Inferior parietal cortex (tissue), 1 donor: ENCODE data around the gene RGS10.
"Not testable (repeated sequence)": the region's sequence is repeated elsewhere in the genome, so short reads cannot be mapped to it uniquely, and the experiment has no call there.

Source experiments
- DNase-seq: peaks from one replicate; pipeline ENCODE4 v3.0.0-alpha.2; 2016; ENCODE audit errors: extremely low spot score

RGS10 gene, protein sequence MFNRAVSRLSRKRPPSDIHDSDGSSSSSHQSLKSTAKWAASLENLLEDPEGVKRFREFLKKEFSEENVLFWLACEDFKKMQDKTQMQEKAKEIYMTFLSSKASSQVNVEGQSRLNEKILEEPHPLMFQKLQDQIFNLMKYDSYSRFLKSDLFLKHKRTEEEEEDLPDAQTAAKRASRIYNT

DNA sequence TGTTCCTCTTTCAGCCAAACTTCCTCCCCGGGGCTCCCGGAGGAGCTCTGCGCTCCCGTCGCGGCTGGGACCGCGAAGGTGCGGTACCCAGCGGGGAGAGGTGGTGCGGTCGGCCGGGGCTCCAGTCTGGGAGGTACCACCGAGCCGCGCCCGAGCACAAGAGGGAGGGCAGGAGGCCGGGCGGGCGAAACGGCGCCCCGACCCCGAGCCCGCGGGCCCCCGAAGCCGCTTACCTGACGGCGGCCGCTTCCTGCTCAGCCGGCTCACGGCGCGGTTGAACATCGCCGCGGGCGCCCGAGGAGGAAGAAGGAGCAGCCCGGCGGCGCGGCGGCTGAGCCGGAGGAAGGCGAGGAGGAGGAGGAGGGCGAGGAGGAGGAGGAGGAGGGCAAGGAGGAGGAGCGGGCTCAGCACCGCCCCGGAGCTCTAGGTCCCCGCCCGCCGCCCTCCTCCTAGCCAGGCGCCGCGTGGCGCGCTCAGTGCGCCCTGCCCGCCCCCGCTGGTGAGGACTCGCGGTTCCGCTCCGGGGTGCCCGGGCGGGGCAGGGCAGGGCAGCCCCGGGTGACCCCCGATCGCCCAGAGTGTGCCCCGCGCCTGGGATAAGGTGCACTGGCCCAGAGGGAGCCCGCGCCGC, at the start of gene RGS10:
TSS of gene RGS10 (minus strand) at position 363 of the 631 bp plus-strand sequence. CDS start at position 282, 81 bp downstream.
- no peak for DNase-seq

DNA sequence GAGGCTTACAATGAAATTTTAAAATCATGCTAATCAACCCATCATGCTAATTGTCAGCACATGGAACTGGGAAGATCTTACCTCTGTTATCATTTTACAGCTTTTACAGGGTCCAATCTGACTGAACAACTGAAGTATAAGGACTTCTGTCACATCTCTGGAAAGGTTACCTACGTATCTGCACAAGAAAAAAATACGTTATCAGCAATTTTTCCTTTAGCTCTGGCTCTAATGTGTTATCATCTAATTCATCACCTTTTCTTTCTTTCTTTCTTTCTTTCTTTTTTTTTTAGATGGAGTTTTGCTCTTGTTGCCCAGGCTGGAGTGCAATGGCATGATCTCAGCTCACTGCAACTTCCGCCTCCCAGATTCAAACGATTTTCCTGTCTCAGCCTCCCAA, 45.6 kb upstream of the RGS10 start:
- DNase-seq: no peak

DNA sequence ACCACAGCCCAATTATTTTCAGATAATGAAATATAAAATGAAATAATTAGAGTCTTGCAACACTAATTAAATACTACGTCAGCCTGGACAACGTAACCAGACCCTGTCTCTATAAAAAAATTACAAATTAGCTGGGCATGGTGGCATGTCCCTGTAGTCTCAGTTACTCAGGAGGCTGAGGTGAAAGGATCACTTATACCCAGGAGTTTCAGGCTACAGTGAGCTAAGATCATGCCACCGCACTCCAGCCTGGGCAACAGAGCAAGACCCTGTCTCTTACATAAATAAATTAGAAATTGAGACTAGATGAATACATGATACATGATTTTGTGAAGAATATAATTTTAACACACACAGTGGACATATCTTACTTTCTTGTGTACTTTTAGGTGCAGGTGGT, 35.8 kb upstream of the RGS10 start:
- DNase-seq: no peak

DNA sequence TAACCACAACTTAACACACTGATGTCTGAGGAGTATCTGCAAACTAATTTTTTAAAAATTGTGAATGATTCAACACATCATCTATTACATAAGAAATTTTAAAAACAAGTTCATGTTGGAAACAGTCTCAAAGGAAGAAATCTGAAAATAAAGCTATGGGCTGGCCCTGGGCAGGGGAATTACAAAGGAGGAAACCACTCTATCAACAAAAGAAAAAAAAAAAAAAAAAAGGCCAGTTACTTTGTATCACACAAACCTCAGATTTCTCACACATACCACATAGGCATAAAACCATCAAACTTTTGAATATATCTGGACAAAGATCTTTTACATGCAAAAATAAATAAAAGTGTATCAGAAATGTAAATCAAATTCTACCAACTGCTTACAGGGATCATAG, 33.5 kb upstream of the RGS10 start:
- DNase-seq: no peak

DNA sequence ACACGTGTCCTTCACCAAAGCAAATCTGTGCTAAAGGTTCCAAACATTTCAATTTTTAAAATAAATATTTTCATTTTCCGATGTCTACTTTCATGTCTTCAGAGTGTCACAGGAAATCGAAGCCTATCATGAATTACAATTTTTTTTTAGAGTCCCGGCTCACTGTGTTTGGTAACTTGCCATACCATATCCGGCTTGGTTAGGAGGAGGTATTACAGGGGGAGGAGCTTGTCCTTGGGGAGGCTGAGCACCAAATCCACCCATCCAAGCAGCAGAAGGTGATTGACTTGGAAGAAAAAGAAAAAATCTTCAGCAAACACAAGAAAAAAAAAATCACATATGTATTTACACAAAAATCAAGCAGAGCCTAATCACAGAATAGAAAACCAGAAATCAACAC, 33.0 kb upstream of the RGS10 start:
- DNase-seq: no peak

DNA sequence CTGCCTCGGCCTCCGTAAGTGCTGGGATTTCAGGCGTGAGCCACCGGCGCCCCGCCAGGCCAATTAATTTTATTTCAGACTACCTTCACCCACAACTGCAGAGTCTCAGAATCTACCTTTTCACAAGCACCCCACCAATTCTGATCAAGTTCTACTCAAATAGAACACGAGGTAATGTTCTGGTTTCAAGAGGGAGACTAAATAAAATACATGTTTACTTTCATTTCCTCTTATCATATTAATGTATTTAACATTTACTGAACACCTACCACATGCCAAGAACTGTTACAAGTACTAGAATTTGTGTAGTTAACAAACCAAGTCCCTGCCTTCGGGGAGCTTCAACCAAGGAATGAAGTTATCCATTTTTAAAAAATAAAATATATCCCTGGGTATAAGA, 25.5 kb upstream of the RGS10 start:
- DNase-seq: no peak

DNA sequence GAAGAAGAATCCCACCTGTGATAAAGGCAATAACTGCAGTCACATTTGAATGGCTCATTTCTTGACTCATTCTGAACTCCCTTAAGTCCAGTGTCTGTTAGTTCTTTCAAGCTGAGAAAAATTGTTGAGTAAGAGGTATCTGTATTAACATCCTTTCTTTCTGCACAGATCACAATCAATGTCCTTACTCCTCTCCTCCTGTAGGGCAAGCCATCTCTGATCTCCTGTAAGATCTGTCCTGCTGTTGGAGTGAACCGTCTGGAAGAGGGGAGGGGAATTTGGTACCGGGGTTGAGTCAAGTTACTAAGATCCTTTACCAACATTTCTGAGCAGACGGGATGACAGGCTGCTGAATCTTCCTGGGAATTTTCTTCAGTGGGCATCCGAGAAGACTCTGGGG, 19.6 kb upstream of the RGS10 start:
- no peak for DNase-seq

DNA sequence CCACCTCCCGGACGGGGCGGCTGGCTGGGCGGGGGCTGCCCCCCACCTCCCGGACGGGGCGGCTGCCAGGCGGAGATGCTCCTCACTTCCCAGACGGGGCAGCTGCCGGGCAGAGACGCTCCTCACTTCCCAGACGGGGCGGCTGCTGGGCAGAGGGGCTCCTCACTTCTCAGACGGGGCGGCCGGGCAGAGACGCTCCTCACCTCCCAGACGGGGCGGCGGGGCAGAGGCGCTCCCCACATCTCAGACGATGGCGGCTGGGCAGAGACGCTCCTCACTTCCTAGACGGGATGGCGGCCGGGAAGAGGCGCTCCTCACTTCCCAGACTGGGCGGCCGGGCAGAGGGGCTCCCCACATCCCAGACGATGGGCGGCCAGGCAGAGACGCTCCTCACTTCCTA, 17.0 kb upstream of the RGS10 start:
- not testable (repeated sequence) for DNase-seq

DNA sequence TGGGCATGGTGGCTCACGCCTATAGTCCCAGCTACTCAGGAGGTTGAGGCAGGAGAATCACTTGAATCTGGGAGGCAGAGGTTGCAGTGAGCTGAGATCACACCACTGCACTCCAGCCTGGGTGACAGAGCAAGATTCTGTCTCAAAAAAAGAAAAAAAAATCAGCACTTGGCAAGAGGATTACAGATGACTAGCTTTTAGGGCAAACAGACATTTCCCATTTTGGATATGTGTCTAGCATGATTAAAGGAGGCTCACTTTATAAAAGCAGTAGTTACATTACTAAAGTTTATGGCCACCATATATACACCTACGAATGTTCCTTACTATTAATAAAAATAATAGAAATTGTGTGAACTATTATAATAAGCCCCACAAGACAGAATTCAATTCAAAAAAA, 13.6 kb upstream of the RGS10 start:
- DNase-seq: not testable (repeated sequence)

DNA sequence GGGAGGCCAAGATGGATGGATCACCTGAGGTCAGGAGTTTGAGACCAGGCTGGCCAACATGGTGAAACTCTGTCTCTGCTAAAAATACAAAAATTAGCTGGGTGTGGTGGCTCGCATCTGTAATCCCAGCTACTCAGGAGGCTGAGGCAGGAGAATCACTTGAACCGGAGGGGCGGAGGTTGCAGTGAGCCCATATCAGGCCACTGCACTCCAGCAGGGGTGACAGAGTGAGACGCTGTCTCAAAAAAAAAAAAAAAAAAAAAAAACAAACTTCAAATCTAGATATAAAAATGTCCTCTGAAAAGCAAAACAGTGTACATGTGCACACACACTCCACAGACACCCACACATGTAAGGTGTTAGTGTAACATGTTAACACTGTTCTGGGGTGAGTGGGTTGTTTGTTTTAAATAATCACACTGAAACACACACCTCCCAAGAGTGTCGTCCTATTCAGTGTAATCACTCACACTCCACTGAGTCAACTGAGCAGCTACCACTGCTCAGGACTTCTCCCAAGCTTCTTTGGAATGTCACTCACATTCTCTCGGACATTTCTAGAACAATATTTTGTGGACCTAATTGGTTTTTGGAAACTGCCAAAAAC, 12.8 kb upstream of the RGS10 start:
- no peak for DNase-seq

DNA sequence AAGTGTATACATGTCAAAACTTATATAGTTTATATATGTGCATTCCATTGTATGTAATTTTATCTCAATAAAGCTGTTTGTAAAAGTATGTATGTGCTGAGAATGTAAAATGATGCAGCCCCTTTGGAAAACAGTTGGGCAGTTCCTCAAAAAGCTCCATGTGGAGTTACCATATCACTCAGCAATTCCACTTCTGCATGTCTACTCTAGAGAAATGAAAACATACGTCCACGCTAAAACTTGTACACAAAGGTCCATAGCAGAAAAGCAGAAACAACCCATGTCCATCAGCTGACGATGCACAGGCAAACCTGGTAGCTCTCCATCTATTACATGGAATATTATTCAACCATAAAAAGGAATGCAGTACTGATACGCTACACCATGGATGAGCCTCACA, 8.3 kb upstream of the RGS10 start:
- no peak for DNase-seq

DNA sequence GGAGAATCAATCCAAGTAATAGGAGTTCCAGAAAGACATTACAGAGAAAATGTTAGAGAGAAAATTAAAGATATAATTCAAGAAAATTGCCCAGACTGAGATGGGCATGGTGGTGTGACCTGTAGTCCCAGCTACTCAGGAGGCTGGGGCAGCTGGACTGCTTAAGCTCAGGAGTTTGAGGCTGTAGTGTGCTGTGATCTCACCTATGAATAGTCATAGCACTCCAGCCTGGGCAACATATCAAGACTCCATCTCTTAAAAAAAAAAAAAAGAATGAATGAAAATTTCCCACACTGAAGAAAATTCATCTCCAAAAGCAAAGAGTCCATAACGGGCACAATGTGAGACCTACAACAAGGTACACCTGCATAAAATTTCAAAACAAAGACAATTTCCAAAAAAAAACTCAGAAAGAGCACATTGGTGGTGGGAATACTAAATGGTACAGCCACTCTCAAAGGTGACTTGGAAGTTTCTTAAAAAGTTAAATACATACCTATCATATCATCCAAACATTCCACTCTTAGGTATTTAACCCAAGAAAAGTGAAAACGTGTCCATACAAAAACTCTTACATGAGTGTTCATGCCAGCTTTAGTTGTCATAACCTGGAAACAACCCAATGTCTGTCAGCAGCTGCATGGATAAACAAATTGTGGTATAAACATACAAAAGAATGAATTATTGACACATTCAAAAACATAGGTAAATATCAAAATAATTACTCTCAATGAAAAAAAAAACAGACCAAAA, 6.9 kb upstream of the RGS10 start:
- DNase-seq: no peak

DNA sequence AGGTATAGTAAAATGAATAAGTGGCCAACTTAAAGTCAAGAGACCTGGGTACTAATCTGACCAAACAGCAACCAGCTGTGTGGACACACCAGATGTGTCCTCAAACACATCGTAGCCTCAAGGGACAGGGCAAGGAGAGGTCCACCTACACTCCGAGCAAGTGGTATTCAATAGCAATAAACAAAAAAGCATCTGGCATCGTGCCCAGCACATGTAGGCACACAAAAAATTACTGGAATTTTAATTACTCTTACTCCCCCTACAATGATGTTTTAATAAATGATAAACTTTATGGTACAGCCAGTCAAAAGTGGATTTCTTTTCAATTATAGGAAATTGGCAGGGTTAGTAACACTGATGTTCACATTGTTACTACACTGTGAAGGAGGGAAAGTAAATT, 3.5 kb upstream of the RGS10 start:
- DNase-seq: no peak

DNA sequence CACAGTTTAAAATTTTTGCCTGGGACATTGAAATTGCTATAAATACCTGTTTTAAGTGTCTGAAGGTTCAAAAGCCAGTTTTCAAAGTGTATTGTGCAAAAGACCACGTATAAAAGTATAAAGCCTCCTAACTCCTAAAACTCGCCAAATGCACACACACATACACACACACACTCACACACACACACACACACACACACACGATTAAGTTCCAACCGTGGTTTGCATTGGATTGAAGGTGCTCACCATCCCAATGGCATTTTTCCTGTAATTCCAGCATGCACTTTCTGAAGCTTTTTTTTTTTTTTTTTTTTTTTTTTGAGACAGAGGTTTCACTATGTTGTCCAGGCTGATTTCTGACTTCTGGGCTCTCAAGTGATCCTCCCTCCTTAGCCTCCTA, 2.8 kb upstream of the RGS10 start:
- DNase-seq: no peak

DNA sequence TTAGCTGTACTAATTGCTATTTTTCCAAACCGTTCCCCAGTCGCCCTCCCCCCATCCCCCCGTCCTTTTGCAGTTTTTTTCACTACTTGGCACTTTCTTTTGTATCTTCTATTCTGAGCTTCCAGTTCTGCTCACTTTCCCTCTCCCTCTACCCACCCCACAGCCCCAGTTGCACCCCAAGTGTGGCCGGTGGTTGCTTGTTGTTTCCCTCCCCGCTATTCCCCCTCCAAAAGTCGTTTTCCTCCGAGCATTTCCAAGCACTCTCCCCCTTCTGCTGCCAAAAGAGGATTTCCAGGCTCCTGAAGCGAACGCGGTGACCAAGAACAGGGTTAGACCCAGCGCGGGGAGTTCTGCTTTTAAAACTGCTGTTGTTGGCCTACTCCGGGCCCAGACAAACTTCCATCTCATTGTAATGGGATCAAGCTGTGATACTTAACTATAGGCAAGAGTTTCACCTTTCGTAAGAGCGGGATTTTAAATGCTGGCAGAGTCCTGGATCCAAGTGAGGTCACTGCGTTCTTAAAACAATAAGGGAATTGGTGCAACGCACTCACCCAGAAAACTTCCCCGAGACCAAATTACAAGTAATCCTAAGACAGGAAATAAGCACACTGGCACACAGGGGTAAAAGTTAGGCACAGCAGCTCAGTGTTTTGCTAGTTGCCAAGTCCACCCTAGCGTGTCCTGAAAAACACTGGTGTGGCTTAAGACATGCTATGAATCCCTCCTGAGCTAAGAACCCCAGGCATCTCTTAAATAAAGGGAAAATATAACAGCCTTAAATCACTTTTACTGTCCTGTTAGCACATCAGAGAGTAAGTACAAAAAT, 1.5 kb upstream of the RGS10 start:
- DNase-seq: no peak

DNA sequence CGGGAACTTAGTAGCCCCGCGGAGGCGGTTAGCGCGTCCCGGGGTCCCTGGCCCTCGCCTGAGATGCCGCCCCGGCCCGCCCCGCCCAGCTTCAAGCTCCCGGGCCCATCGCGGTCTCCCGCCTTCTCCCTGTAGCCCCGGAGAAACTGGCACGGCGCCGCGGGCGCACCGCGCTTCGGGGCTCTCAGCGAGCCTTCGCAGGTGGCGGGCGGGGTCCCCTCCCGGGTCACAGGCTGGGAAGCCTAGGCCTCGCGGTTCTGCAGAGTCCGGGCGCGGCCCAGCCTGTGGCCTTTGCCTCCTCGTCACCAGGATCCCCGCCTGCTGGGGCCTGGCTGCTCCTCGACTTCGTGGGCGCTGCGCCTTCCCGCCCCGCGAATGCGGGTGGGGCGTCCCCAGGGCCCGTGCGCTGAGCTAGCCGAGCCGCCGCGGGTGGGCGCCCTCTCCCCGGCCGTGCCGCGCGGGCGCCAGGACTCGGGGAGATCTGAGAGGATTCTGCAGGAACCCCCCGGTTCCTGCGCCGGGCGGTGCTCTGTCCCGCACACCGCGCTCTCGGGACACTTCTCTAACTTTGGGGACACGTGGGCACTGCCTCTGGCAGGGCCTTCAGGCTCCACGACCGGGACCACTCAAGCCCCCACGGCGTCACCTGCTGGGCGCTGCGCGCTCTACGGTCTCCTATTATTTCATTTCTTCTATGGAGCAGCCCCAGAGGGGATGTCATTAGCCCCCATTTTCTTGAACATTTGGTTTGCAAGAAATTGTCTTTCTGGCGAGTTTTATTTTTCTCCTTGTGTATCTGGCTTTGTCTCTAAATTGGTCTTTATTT, 682 bp upstream of the RGS10 start:
- no peak for DNase-seq

DNA sequence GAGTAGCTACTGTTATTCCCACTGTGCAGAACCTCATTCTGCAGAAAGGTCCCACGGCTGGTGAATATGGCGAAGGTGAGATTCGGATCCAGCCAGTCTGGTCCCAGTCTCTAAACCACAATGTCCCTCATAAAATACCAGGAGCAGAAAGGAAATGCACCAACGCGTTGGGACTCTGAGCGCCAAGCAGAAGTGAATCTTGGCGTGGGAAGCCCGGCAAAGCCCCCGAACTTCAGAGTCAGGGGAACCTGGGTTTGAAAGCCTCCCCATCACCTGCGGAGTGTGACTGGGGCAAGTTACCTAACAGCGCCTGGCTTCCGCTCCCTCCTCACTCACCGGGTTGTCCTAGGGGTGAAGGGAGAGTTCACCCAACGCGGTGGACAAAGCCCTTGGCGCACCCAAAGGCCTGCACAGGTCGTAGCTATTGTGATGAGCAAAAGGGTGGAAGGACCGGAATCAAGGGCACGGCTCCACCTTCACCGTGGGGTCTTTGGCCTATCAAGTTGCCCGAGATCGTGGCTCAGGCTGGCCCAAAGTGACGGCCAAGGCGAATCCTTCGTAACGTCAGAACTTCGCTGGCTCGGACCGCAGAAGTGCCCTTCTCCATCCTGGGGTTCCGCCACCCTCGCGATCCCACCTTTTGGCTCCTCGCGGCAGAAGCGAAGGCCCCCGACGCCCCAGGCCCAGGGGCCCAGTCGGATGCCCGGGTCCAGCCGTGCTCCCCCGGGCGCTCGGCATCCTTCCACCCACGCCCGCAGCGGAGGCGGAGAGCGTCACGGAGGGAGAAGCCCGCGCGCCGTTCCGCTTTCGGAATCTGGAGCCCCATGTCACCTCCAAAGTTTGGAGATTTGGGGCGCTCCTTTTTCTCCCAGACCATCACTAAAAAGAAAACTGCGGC, 811 bp downstream of the RGS10 start:
- no peak for DNase-seq

DNA sequence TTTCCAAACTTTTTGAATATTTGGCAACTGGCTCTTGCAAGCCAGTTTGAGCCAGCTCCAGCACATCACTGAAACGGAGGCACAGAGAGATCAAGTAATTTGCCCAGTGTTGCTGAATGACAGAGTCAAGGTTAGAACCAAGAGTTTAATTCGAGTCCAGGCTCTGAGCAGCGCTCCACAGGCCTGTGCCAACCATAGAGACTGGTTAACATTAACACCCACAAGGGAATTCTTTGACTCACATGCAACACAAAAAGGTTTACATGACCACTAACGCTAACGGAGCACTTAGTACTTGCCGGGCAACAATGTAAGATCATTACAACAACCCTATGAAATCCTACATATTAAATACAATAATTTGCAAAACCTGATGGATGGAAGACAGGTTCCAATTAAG, 1.5 kb downstream of the RGS10 start:
- DNase-seq: no peak

DNA sequence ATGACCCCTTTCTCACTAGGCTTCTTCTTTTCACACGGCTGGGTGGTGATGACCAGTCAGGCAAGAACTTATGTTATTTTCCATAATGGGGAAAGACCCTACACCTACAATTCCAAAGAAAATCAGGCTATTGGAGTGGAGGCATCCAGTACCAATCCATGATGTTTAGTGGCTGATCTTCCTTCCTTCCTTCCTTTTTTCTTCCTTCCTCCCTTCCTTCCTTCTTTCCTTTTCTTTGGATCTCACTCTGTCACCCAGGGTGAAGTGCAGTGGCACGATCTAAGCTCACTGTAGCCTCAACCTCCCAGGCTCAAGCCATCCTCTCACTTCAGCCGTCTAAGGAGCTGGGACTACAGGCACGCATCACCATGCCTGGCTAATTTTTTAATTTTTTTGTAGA, 2.5 kb downstream of the RGS10 start:
- DNase-seq: no peak

DNA sequence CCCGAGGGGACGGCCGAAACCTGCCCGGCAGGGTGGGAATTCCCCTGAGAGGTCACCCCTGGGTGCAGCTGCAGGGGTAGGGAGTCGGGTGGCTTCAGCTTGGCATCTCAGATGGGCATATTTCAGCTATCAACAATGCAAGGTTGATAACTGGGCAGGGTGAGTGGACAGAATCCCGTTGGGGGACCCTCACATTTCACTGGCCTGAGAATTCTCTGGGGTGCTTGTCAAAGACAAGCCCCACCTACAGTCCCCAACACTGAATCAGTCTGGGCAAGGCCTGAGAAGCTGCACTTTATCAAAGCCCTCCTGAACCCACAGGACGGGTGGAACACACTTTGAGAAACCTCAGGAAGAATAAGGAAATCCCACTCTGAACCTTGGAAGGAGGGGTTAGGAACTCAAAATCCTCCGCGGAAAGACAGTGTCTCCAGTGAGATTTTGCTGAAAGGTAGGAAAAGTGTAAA, 3.1 kb downstream of the RGS10 start:
- no peak for DNase-seq
